GM06990 (cell line): ENCODE data around the gene ESCO1.

Experiments used
- DNase-seq: peaks from one replicate; pipeline ENCODE4 v3.0.0-alpha.2; 2011; ENCODE audit not compliant: insufficient read length; ENCODE audit errors: extremely low read depth
- H3K27me3 ChIP-seq: replicated peaks from 2 replicates; pipeline ENCODE4 v1.6.0; 2011; ENCODE audit warnings: low read length; ENCODE audit not compliant: control insufficient read depth, insufficient read depth
- H3K36me3 ChIP-seq: 2 replicates; pipeline ENCODE4 v1.5.1; 2011; ENCODE audit warnings: low read length; ENCODE audit not compliant: control insufficient read depth, insufficient read depth
- H3K4me3 ChIP-seq: replicated peaks from 2 replicates; pipeline ENCODE4 v1.5.1; 2011; ENCODE audit warnings: low read depth, mild to moderate bottlenecking, control low read depth, low read length
- TF ChIP-seq, protein P1 (sequence below): IDR thresholded peaks from 2 replicates; pipeline ENCODE4 v1.5.1; 2011; ENCODE audit warnings: low read length, control low read depth, mild to moderate bottlenecking, inconsistent platforms; ENCODE audit not compliant: insufficient read depth, poor library complexity, severe bottlenecking

The ESCO1 gene

DNA sequence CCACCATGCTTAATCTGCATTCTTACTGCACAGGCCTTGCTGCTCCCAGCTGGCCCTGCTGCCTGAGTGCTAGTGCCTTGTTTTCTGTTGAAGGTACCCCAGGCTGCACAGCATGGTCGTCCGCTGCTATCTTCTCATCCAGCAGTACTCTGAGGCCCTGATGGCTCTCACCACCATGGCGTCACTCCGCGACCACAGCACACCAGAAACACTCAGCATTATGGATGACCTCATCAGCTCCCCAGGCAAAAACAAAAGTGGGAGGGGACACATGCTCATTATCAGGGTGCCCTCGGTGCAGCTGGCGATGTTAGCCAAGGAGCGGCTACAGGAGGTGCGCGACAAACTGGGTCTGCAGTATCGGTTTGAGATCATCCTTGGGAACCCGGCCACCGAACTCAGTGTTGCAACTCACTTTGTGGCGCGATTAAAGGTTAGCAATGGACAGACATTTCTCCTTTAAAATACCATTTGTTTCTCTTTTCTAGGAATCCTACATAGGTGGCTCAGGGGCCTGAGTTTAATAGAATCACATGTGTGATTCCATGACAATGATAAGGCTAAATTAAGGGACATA is 110.5 kb downstream of the ESCO1 start:
- Histone ChIP-seq H3K27me3 (no peaks in the 10 kb centered on the region), H3K4me3 (no peak overlapping the region), H3K36me3 (no peaks in the 10 kb centered on the region)
- TF ChIP-seq, protein P1, sequence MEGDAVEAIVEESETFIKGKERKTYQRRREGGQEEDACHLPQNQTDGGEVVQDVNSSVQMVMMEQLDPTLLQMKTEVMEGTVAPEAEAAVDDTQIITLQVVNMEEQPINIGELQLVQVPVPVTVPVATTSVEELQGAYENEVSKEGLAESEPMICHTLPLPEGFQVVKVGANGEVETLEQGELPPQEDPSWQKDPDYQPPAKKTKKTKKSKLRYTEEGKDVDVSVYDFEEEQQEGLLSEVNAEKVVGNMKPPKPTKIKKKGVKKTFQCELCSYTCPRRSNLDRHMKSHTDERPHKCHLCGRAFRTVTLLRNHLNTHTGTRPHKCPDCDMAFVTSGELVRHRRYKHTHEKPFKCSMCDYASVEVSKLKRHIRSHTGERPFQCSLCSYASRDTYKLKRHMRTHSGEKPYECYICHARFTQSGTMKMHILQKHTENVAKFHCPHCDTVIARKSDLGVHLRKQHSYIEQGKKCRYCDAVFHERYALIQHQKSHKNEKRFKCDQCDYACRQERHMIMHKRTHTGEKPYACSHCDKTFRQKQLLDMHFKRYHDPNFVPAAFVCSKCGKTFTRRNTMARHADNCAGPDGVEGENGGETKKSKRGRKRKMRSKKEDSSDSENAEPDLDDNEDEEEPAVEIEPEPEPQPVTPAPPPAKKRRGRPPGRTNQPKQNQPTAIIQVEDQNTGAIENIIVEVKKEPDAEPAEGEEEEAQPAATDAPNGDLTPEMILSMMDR: no peak
- no peak for DNase-seq

GRCh38 chr18:21489119-21489750 is 111.3 kb downstream of the ESCO1 start:
- TF ChIP-seq, protein P1: peak; percentile 77
- Histone ChIP-seq H3K4me3 (no peak overlapping the region), H3K36me3 (no peaks in the 10 kb centered on the region), H3K27me3 (no peaks in the 10 kb centered on the region)
- no peak for DNase-seq

- TF ChIP-seq, protein P1: no peak
- DNase-seq: no peak
- no peaks in the 10 kb centered on the region for H3K36me3 ChIP-seq
These were observed 113.5 kb downstream of the ESCO1 start for GRCh38 chr18:21486905-21487437.

GRCh38 chr18:21484851-21485636 is 115.5 kb downstream of the ESCO1 start:
- H3K36me3 ChIP-seq: no peaks in the 10 kb centered on the region
- TF ChIP-seq, protein P1: no peak
- H3K27me3 ChIP-seq: no peaks in the 10 kb centered on the region
- no peak overlapping the region for H3K4me3 ChIP-seq
- no peak for DNase-seq

More at GRCh38 chr18:21486905-21487437, 113.5 kb downstream of the ESCO1 start:
- H3K4me3 ChIP-seq: no peak overlapping the region
- no peaks in the 10 kb centered on the region for H3K27me3 ChIP-seq

GRCh38 chr18:21483051-21483450 is 117.5 kb downstream of the ESCO1 start:
- H3K36me3 ChIP-seq: no peaks in the 10 kb centered on the region
- DNase-seq: no peak
- H3K4me3 ChIP-seq: no peak overlapping the region
- TF ChIP-seq, protein P1: no peak
- H3K27me3 ChIP-seq: no peaks in the 10 kb centered on the region
